ENCODE results near the gene ADAM33. TPM values are rescaled to one million over a fixed set of nuclear protein-coding genes. Genes with fewer than 3 reads are reported as not detected.

The ADAM33 gene
- total and polyA plus RNA-seq, 2 of the 13 experiments (the other 11 are each of a cell fraction or from before 2014, with no cell fraction given), result not detected

DNA sequence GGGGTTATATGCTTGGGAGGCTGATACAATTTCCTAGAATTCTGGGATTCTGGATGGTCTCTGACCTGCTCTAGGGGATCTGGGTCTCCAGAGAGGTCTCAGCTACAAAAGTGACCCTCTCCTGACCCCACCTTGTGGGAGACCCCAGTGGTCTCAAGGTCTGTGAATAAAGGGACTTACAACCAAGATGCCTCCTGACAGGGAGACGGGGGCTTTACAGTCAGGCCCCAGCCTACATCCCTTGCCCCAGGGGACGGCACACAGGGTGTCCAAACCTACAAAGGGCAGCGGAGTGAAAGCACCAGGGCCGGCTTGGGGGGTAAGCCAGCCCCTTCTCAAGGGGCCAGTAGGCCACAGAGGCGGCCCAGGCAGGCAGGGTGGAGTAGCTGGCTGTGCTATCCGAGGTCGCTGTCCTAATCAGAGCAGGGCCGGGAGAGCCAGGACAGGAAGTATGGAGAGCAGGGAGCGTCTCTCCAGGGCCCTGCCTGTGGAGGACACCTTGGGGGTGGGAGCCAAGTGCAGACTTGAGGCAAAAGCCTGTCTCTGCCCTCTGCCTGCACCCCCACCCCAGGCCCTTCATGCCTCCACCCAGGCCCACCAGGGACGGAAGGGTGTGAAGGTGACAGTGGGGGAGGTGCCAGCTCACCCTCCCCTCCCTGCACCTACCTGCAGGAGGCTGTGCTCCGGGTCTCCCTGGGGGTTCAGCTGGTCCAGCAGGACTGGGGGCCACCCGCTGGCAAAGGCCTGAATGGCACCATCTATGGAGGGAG, 22.1 kb downstream of the ADAM33 start (continued):
- TF ChIP-seq, protein P1, sequence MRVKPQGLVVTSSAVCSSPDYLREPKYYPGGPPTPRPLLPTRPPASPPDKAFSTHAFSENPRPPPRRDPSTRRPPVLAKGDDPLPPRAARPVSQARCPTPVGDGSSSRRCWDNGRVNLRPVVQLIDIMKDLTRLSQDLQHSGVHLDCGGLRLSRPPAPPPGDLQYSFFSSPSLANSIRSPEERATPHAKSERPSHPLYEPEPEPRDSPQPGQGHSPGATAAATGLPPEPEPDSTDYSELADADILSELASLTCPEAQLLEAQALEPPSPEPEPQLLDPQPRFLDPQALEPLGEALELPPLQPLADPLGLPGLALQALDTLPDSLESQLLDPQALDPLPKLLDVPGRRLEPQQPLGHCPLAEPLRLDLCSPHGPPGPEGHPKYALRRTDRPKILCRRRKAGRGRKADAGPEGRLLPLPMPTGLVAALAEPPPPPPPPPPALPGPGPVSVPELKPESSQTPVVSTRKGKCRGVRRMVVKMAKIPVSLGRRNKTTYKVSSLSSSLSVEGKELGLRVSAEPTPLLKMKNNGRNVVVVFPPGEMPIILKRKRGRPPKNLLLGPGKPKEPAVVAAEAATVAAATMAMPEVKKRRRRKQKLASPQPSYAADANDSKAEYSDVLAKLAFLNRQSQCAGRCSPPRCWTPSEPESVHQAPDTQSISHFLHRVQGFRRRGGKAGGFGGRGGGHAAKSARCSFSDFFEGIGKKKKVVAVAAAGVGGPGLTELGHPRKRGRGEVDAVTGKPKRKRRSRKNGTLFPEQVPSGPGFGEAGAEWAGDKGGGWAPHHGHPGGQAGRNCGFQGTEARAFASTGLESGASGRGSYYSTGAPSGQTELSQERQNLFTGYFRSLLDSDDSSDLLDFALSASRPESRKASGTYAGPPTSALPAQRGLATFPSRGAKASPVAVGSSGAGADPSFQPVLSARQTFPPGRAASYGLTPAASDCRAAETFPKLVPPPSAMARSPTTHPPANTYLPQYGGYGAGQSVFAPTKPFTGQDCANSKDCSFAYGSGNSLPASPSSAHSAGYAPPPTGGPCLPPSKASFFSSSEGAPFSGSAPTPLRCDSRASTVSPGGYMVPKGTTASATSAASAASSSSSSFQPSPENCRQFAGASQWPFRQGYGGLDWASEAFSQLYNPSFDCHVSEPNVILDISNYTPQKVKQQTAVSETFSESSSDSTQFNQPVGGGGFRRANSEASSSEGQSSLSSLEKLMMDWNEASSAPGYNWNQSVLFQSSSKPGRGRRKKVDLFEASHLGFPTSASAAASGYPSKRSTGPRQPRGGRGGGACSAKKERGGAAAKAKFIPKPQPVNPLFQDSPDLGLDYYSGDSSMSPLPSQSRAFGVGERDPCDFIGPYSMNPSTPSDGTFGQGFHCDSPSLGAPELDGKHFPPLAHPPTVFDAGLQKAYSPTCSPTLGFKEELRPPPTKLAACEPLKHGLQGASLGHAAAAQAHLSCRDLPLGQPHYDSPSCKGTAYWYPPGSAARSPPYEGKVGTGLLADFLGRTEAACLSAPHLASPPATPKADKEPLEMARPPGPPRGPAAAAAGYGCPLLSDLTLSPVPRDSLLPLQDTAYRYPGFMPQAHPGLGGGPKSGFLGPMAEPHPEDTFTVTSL (CRISPR knock-in tag; IDR thresholded peaks at IDR 0.05; ENCODE audit: borderline replicate concordance), result no peak
- TF ChIP-seq MEIS2 (CRISPR knock-in tag; IDR thresholded peaks at IDR 0.05), result no peak
- TF ChIP-seq, protein P2, sequence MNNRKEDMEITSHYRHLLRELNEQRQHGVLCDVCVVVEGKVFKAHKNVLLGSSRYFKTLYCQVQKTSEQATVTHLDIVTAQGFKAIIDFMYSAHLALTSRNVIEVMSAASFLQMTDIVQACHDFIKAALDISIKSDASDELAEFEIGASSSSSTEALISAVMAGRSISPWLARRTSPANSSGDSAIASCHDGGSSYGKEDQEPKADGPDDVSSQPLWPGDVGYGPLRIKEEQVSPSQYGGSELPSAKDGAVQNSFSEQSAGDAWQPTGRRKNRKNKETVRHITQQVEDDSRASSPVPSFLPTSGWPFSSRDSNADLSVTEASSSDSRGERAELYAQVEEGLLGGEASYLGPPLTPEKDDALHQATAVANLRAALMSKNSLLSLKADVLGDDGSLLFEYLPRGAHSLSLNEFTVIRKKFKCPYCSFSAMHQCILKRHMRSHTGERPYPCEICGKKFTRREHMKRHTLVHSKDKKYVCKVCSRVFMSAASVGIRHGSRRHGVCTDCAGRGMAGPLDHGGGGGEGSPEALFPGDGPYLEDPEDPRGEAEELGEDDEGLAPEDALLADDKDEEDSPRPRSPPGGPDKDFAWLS (CRISPR knock-in tag; IDR thresholded peaks at IDR 0.05; ENCODE audit: borderline replicate concordance), result no peak
- no peak for TF ChIP-seq ZNF235 (CRISPR knock-in tag; IDR thresholded peaks at IDR 0.05; ENCODE audit: borderline replicate concordance)
- no peak for TF ChIP-seq ZNF17 (CRISPR knock-in tag; IDR thresholded peaks at IDR 0.05)
- TF ChIP-seq BRCA1 (CRISPR knock-in tag; IDR thresholded peaks at IDR 0.05), result no peak
- no peak for TF ChIP-seq ZFP37 (CRISPR knock-in tag; IDR thresholded peaks at IDR 0.05; ENCODE audit: borderline replicate concordance)
- no peak for TF ChIP-seq ZNF841 (CRISPR knock-in tag; IDR thresholded peaks at IDR 0.05; ENCODE audit: borderline replicate concordance)
- TF ChIP-seq ZNF10 (CRISPR knock-in tag; IDR thresholded peaks at IDR 0.05; ENCODE audit: borderline replicate concordance, low read depth), result no peak
- TF ChIP-seq FOXA3 (CRISPR knock-in tag; IDR thresholded peaks at IDR 0.05), result no peak
- no peak for TF ChIP-seq ZNF614 (CRISPR knock-in tag; IDR thresholded peaks at IDR 0.05; ENCODE audit: borderline replicate concordance)
- TF ChIP-seq ZNF33A (CRISPR knock-in tag; IDR thresholded peaks at IDR 0.05; ENCODE audit: borderline replicate concordance), result no peak
- no peak for TF ChIP-seq HNRNPL (IDR thresholded peaks at IDR 0.05; ENCODE audit: low read depth, low read length)
- 0 out of 2 replicates have a peak, but pooled peaks have one; percentile 20 for TF ChIP-seq HDAC1 (CRISPR knock-in tag; IDR thresholded peaks at IDR 0.05)
- TF ChIP-seq ZNF546 (CRISPR knock-in tag; conservative IDR thresholded peaks at IDR 0.05), result no peak
- TF ChIP-seq, protein P3, sequence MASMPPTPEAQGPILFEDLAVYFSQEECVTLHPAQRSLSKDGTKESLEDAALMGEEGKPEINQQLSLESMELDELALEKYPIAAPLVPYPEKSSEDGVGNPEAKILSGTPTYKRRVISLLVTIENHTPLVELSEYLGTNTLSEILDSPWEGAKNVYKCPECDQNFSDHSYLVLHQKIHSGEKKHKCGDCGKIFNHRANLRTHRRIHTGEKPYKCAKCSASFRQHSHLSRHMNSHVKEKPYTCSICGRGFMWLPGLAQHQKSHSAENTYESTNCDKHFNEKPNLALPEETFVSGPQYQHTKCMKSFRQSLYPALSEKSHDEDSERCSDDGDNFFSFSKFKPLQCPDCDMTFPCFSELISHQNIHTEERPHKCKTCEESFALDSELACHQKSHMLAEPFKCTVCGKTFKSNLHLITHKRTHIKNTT (CRISPR knock-in tag; IDR thresholded peaks at IDR 0.05), result no peak
- 0 out of 2 replicates have a peak, but pooled peaks have one; percentile 19 for TF ChIP-seq PHF20 (CRISPR knock-in tag; IDR thresholded peaks at IDR 0.05)
- no peak for TF ChIP-seq NR2F6 (IDR thresholded peaks at IDR 0.05)
- no peak for TF ChIP-seq NR2F6 (CRISPR knock-in tag; IDR thresholded peaks at IDR 0.05)
- TF ChIP-seq NPAS2 (CRISPR knock-in tag; IDR thresholded peaks at IDR 0.05; ENCODE audit: borderline replicate concordance), result no peak; the same call in 1 of the 2 replicates
- TF ChIP-seq TOE1 (CRISPR knock-in tag; IDR thresholded peaks at IDR 0.05), result no peak
- TF ChIP-seq TBX3 (IDR thresholded peaks at IDR 0.05; ENCODE audit: borderline replicate concordance), result 0 out of 2 replicates have a peak, but pooled peaks have one; percentile 37
